ENCODE measurements around the gene MED15.
"Not testable (repeated sequence)": the region's sequence is repeated elsewhere in the genome, so short reads cannot be mapped to it uniquely, and the experiment has no call there.

Gene MED15

DNA sequence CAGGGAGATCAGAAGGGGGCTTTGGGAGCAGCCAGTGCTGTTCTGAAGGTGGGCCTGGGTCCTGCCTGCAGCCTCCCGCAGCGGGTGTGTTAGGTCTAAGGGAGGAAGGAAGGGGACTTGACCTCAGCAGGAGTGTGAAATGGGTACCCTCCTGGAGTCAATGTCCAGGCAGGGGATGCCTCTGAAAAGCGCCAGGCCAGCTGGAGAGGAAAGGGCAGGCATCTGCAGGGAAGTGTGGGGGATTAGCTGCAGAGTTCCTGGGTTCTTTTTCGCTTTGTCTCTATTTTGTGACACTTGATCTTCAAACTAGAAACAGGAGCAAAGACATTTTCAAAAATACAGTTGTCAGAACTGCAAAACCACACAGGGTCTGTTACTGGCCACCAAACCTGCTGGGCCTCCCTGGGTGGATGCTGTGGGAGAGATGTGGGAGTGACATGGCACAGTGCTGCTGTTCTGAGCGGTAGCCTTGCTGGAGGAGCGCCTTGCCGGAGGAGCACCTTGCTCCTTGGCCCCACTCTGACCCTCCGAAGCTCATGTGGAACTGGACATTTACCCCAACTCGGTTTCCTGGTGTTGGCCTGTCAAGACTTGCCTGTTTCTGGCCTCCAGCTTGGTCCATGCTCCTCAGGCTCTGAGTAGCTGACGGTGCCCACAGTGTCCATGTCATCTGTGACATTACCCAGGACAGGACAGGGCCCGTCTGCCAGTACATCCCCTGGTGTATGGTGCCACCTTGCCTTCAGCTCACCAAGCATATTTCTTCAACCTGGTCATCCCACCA is 25.9 kb downstream of the MED15 start:
- DNase-seq, result no peak

DNA sequence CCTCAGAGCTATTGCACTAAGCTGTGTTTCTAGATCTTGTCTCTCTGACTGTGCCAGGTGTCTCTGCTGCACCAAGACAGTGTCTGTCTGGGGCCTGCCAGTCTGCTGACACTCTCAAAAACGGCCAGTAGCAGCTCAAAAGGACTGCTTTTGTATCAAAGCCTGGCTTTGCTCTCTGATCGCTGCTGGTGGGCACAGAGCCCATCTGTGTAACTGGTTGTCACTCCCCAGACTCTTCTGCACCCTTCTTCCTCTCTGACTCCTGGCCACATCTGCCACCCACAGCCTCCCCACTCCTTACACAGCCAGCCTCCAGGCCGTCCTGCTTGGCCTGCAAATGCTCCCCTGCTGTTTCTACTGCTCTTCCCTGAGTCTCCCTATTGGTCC is 26.5 kb downstream of the MED15 start:
- DNase-seq, result no peak

GRCh38 chr22:20536590-20537324 is 29.3 kb downstream of the MED15 start:
- no peak for DNase-seq

GRCh38 chr22:20537325-20537756 is 29.9 kb downstream of the MED15 start:
- no peak for DNase-seq

DNA sequence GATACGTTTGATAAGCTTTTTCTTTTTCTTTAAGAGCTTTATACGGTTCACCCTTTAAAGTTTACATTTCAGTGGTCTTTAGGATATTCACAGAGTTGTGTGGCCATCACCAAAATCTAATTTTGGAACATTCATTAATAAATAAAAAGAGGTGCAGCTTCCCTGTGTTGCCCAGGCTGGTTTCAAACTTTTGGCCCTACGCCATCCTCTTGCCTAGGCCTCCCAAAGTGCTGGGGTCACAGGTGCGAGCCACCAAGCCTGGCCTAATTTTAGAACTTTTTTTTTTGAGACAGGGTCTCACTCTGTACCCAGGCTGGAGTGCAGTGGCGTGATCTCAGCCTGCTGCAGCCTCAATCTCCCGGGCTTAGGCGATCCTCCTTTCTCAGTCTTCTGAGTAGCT is 30.6 kb downstream of the MED15 start:
- DNase-seq, result no peak

GRCh38 chr22:20538875-20539274 is 31.5 kb downstream of the MED15 start:
- not testable (repeated sequence) for DNase-seq

GRCh38 chr22:20542055-20542454 is 34.6 kb downstream of the MED15 start:
- no peak for DNase-seq

GRCh38 chr22:20542736-20543135 is 35.3 kb downstream of the MED15 start:
- no peak for DNase-seq

- DNase-seq, result not testable (repeated sequence)
Observed at GRCh38 chr22:20545318-20545634, 37.9 kb downstream of the MED15 start.

DNA sequence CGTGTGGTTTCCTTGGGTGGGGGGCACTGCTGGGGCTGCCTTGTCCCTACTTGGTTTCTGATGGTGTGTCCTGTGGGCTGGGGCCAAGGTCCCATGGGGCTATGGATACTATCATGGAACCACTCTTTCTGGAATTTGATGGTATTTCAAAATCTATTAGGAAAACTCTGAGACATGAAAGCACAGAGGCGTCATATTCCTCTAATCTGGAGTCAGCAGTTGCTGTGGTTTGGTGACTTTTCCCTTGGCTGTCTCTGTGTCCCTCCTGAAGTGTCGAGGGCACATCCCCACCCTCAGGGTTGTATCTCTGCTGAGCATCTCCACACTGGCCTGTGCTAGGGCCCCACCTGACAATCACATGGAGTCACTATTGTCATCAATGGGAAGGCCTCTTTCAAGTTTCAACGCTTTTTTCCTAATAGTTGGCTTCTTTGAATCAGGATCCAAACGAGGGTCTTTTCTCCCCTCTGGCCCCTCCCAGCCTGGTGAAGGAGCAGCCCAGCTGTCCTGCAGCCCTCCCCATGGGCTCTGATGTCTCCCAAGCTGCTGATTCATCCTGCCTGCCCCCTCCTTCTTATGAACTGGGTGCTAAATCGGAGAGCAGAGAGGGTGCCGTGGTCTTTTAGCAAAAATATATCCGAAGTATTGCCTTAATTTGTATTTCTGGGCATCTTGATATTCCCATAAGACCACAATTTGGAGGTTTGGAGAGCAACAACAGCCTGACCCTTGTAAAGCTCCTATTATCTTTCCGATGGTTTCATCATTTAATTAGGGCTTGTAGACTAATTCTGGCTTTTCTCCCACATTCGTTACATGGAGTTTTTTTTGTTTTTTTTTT is 38.5 kb downstream of the MED15 start:
- DNase-seq, result no peak

GRCh38 chr22:20546541-20546950 is 39.1 kb downstream of the MED15 start:
- no peak for DNase-seq

- DNase-seq, result no peak
Observed at GRCh38 chr22:20547029-20547428, 39.6 kb downstream of the MED15 start.

GRCh38 chr22:20548806-20549205 is 41.4 kb downstream of the MED15 start:
- no peak for DNase-seq

- peak; percentile 70 for DNase-seq
Observed at GRCh38 chr22:20549232-20549841, 41.9 kb downstream of the MED15 start.

GRCh38 chr22:20550057-20550817 is 42.8 kb downstream of the MED15 start:
- DNase-seq, result no peak

DNA sequence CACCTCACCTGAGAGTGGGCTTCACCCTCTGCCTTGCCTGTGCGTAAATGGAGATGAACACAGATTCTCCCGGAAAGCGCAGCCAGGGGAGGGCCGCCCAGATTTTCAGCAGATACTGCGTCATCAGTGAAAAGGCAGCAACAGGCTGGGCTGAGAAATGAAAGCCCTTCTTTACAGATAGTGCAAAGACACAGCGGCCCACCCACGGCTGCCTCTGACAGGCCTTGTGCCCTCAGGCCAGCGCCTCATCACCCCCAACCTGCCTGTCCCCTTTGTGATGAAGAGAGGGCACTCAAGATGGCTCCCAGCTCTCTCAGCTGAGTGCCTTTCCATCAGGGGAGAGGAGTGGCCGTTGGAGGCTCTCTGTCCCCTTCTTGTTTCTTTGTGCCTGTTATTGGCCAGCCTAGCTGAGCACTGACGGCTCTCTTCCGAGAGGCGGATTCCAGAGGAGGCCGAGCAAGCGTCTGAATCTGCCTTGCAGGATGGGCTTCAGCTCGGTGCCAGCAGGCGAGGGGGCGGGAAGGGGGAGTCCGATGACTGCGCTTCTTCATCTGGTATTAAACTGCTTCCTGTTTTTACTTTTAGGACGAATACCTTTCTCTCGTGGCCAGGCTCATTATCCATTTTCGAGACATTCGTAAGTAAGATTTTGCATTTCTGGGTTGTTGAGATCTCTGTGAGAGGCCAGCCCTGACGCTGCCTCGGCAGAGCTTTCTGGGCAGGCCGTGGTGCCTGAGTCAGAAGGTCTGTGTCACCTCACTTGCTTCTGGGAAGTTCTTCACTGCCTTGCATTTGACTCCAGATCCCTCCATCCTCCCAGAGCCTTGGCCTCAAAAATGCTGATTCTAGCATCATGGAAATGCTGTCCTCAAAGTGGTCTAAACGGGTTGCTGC is 43.7 kb downstream of the MED15 start:
- DNase-seq, result peak; percentile 64

DNA sequence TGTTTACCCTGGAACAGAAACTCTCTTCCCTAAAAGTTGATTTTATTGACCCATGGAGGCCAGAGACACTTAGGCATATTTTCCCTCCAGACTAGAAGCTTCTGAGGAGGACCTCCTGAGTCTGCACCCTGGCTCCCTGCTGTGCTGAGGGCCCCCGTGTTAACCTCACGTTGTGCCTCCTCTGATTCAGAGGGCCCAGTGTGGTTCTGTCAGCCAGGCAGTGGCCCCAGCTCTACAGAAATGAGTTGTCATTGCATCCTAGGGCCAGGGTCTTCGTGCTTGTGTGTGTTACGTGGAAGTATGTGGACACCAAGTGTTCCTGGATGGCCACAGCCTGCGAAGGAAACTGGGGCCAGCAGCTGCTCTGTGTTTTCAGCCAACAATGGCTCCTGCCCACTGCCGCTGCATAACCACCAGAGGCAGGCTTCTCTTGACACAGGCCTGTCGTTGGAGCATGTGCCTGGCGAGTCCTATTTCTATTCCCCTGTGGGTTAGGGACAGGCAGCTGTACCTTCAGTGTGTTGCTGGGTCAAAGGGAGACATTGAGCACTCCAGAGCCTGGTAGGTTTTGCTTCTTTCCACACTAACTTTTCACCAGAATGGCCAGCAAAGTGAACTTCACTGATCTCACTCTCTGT is 44.5 kb downstream of the MED15 start:
- peak; percentile 55 for DNase-seq

- DNase-seq, result no peak
Observed at GRCh38 chr22:20552443-20553401, 45.3 kb downstream of the MED15 start.

DNA sequence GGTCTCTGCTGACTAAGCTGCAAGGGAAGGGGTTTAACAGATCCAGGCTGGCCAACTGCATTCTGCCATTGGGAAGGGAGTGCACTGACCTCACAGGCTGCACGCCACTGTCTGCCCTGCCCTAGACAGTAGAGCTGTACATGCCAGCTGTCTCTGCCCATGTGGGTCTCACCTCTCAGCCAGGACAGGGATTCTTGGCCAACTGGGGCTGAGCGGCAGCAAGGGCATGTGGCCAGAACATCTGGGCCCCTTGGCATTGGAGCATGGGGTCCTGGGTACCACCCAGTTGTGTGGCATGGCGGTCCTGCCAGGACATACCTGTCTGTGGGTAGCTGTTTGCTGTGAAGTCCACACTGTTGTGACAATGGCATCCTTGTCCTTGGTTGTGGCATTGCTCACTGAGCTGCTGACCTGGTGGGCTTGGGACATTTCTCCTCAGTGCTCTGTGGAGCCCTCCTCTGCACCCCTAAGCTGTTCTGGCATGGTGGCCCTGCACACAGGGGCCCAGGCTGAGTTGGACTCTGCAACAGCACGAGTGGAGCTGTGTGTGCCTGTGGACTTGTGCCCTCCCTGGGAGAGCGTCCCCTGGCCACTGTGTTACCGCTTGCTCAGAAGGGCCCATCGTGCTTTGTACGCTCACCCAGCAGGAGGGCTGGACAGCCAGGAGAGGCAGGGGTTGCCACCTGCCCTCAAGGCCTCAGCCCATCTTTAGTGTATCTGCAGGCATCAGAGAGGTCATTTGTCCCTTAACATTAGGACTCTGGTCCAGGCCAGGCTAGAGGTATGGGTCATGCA is 46.7 kb downstream of the MED15 start:
- DNase-seq, result no peak

All from CD4-positive, alpha-beta T cell treated with Interleukin-12 subunit alpha and Interleukin-12 subunit beta, for 1 hour (primary cell).